NCI-H1436 (cell line): Measurements from ENCODE around the gene CSNK1G1.

ENCODE experiments used
- DNase-seq: peaks from one replicate; lab custom pipeline; 2025; lab: John Stamatoyannopoulos, UW

CSNK1G1 gene

GRCh38 chr15:64191971-64192830 lies 163.8 kb downstream of the CSNK1G1 start:
- peak; percentile 3 for DNase-seq

GRCh38 chr15:64187396-64188191 lies 168.4 kb downstream of the CSNK1G1 start:
- DNase-seq: no peak

- DNase-seq: no peak
These were observed 170.6 kb downstream of the CSNK1G1 start for GRCh38 chr15:64185146-64185911.

- DNase-seq: no peak
These were observed 173.1 kb downstream of the CSNK1G1 start for GRCh38 chr15:64182859-64183370.

GRCh38 chr15:64180235-64180824 lies 175.6 kb downstream of the CSNK1G1 start:
- DNase-seq: peak; percentile 87

GRCh38 chr15:64166102-64166890 lies 189.7 kb downstream of the CSNK1G1 start:
- no peak for DNase-seq

- DNase-seq: no peak
These were observed 191.5 kb downstream of the CSNK1G1 start for GRCh38 chr15:64164436-64164835.

GRCh38 chr15:64163659-64164362 lies 192.2 kb downstream of the CSNK1G1 start:
- no peak for DNase-seq

GRCh38 chr15:64162869-64163658 lies 192.9 kb downstream of the CSNK1G1 start, which contains the start of gene PPIB:
Gene PPIB (minus strand): TSS chr15:64163022. CDS start chr15:64162986, 36 bp downstream.
- peak; percentile 96 for DNase-seq

GRCh38 chr15:64162478-64162868 lies 193.5 kb downstream of the CSNK1G1 start:
- no peak for DNase-seq

GRCh38 chr15:64161688-64162477 lies 194.1 kb downstream of the CSNK1G1 start:
- DNase-seq: no peak

GRCh38 chr15:64158363-64159134 lies 197.4 kb downstream of the CSNK1G1 start:
- no peak for DNase-seq

- no peak for DNase-seq
These were observed 198.3 kb downstream of the CSNK1G1 start for GRCh38 chr15:64157599-64158125.

- DNase-seq: no peak
These were observed 199.2 kb downstream of the CSNK1G1 start for GRCh38 chr15:64156652-64157331.

GRCh38 chr15:64155802-64156651 lies 199.9 kb downstream of the CSNK1G1 start:
- DNase-seq: no peak
